Dedifferentiated amniotic fluid mesenchymal stem cell (primary cell): ENCODE results near the gene SETD3.

ENCODE experiments used
- DNase-seq: peaks from one replicate; pipeline ENCODE4 v3.0.0-alpha.2; 2016; ENCODE audit errors: extremely low spot score

SETD3 gene

DNA sequence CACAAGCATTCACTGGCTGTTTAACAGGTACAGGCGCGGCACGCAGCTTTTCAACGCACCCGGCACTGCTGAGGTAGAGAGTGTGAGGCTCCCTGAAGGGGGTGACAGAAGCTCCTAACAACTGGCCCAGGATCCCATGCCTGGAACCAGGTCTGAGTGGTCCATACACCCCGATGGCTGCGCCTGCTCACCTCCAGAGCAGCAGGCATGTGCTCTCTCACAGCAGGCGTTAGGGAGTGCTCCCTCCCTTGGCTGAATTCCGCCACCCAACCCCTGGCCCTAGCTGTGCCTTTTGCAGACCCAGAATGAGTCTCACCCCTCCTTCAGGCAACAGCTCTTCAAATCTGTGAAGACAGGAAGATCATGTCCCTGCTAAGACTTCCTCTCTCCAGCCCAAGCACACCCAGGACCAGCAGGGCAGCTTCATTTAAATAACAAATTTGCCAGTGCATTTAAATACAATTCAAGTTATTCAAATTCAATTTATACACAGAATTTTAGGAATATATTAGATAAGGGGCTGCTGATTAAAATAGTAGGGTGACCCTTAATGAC lies 86.0 kb downstream of the SETD3 start:
- DNase-seq, result no peak

DNA sequence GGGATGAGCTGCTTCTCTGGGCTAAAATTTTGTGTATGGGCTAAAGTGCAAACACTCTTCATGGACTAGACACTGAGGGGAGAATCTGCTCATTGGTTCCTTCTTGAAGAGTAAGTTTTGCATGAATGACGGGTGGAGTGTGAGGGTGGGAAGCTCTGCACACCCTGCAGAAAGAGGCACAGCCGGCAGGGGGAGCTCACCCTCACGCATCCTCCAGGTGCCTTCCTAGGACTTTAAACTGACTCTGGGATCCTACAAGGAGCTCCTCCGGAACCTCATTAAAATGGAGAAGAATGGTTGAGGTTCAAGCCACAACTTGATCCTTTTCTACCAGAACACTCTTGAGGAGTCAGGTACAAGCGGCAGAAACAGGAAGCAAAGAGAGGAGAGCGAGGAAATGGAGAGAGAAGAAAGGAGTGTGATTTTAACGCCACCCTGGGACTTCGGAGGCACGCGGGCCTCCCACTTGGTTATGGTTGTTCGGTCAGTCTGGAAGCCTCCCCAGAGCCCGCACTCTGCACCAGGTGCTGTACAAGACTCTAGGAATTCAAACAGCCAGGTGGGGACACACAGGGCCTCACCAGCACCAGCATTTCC lies 87.5 kb downstream of the SETD3 start:
- DNase-seq, result no peak

DNA sequence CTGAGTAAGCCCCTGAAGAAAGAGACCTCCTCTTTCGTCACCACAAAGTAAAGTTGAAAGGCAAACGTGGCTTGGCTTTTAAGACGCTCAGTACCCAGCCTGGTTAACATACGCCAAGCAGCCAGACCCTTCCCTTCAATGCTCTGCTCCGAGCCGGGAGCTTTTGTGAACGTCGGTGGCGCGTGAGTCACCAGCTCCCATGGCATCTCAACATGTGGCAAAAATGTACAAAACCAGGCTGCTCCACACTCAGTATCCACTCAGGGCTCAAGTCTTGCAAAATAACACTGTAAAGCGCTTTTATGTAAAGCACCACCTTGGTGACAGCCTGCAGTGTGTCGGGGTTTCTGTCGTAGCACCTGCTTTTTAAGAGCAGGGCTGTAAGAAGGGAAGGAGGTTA lies 89.0 kb downstream of the SETD3 start:
- DNase-seq, result no peak

DNA sequence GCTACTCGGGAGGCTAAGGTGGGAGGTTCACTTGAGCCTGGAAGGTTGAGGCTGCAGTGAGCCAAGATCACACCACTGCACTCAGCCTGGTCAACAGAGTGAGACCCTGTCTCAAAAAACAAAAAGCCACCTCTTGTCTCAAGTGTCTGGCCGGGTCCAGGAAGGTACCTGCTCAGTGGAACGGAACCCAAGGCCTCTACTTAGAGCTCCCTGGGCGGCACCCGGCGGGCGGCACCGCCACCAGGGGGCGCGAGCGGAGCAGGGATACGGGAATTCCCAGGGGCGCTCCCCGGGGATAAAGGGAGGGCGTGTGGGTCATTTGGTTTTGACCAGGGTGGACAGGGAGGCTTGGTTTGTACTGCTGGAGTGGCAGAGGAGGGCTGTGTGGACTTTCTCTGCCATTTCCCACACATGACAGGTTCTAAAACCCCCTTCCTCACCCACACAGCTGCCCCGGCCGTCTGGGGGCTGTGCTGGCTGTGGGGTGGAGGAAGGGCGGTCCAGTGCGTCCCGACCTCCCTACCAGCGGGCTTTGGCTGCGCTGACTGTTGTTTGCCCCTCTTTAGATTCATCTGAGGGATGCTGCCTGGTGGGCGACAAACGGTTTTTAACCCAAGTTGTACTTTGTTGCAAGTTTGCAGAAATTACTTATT lies 91.4 kb downstream of the SETD3 start:
- no peak for DNase-seq

DNA sequence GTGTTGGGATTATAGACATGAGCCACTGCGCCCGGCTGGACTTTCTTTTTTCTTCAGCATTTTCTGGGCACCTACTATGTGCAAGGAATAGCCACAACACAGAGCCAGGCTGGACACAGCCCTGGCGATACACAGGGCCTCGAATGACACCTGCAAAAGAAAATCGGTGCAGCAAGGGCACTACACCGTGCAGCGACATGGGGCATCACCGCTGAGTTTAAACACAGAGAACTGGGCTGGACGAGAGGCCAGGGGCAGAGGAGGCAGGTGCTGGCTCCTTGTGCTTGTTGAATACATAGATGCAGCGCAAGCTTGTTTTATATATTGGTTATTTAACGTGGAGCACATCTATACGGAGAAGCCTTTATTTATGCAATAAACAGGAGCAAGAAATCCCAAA lies 92.4 kb downstream of the SETD3 start:
- DNase-seq, result no peak

DNA sequence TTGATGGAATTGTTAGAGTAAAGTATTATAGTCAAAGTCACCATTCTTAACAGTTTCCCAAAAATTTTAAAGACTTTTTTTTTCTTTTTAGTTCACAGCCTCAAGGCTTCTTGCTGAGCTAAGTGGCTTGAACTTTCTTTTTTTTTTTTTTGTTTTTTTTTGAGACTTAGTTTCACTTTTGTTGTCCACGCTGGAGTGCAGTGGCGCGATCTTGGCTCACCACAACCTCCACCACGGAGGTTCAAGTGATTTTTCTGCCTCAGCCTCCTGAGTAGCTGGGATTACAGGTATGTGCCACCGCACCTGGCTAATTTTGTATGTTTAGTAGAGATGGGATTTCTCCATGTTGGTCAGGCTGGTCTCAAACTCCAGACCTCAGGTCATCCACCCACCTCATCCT lies 92.8 kb downstream of the SETD3 start:
- no peak for DNase-seq

DNA sequence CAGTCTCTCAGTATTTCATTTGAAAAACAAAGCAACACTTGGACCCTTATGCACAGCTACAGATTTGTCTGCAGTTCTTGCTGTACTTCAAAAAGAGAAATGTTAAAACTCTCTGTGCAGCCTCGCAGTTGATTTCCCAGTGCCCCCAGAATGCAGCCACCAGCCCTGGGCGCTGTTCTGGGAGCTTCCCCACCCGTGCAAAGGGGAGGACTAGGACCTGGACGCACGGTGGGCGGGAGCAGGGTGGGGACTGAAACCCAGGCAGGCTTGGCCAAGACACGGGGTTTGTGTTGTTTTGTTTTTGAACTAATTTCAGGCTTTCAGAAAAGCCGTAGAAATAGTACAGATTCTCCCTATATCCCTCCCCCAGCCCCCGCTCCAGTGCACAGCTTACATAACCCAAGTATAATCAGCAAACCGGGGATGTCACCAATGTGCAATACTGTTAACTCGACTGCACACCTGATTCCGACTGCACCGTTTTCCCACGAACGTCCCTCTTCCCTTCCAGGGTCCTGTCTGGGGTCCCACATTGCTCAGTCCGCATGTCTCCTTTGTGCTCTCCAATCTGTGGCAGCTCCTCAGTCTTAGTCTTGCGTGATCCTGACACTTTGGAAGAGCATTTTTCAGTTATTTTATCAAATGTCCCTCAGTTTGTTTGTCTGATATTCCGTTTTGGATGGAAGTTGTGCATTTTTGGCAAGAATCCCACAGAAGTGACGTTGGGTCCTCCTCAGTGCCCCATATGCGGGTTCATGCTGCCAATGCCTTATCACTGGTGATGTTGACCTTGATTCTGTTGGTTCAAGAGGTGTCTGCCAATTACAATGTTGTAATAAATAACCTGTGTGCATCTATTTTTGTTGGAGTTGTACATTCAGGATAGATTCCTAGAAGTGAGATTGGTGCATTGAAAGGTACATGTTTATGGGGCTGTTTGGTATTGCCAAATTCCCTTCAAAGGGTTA lies 95.9 kb downstream of the SETD3 start:
- no peak for DNase-seq

DNA sequence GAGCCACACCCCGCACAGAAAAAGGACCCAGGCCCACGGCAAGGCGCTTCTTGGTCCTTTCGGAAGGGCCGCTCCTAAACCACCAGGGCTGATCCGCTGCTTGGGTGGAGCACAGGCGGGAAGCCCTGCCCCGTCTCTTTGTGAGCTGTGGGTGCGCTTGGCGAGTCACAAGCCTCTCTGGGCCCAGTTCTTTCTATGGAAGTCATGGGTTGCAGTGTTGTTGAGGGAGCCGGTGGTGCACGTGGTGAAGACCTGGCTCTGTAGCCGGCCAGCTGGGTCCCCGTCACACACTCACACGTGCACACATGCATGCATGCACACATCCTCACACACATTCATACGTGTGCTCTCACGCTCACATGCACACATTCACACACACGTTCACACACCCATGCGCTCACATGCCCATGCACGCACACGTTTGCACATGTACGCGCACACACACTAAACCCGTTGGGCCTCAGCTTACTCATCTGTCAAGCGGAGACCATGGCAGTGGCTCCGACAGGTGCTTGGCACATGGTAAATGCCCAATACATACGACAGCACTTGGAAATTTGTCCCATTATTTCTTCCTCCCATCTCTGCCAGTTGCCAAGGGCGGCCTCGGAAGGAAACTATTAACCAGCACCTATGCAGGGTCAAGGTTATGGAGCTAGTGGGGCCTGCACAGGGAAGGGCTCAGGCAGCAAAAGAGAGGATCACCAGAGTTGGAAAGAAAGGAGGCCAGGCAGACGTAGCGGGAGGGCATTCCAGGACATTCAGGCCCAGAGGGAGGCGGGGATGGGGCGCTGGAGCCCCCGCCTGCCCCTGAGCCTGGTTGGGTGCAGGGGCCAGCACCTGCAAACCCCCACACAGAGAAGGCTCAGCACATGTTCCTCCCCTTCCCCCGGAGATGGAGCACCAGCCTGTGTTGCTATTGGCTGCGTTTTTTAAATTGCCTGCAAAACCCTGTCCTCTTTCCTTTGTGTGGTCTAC lies 96.9 kb downstream of the SETD3 start:
- no peak for DNase-seq

DNA sequence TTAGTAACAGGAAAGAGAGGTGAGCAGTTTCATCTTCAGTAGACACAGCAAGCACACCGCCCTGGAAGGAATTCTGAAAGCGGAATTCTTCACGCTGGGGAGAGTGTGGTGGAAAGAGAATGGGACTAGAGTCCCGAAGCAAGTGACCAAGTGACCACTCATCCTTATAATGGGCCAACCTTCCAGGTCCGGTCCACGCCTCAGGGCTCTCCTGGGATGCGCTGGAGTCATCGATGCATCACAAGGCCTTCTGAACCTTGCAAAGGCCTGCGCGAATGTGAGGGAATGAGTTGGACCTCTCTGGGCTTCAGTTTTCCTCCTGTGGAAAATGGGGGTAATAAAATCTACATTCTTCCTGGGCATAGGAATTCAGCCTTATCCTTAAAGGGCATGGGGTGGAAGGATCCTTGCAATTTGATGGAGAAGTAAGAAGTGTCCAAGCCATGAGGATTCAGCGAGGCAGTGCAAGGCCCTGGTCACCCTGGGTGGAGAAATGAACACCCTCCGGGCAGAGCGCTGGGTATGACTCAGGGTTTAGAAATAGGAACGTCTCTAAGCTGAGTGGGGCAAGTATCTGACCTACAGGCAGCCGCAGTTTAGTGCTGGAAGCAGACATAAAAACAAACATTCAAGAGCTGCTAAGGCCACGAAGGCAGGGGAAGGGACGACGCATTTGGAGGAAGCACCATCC lies 97.7 kb downstream of the SETD3 start:
- no peak for DNase-seq

DNA sequence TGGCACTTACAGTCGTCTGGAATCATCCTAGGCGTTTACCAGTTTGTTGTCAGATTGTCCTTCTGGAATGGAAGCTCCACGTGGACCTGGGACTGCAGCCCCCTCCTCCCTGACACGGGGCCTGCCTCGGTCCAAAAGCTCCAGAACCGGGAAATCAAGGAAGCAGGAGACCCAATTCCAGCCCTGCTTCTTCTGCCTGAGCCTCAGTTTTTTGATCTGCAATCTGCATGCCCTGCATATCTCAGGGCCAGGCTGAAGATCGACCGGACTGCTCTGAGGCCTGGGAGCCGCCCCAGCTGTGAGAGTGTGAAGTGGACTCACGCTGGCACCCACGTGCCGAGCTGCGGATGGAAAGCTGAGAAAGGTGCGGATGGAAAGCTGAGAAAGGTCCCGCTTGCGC lies 98.6 kb downstream of the SETD3 start:
- DNase-seq, result no peak

DNA sequence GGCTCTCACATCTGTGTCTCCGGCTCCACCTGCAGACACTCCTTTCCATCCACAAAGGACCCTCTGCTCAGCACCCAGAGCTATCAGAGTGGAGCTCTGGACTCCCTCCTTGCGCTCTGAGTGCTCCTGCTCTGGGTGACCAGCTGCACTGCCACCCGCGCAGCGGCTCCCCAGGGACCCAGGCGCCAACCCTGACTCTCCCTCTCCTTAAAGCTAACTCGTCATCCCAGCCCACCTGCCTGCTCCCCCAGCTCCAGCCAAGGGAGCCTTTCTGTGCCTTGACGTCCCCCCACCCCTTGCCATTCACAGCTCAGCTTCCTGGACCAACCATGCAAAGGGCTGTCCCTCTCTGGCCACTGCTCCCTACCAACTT lies 99.0 kb downstream of the SETD3 start:
- no peak for DNase-seq

DNA sequence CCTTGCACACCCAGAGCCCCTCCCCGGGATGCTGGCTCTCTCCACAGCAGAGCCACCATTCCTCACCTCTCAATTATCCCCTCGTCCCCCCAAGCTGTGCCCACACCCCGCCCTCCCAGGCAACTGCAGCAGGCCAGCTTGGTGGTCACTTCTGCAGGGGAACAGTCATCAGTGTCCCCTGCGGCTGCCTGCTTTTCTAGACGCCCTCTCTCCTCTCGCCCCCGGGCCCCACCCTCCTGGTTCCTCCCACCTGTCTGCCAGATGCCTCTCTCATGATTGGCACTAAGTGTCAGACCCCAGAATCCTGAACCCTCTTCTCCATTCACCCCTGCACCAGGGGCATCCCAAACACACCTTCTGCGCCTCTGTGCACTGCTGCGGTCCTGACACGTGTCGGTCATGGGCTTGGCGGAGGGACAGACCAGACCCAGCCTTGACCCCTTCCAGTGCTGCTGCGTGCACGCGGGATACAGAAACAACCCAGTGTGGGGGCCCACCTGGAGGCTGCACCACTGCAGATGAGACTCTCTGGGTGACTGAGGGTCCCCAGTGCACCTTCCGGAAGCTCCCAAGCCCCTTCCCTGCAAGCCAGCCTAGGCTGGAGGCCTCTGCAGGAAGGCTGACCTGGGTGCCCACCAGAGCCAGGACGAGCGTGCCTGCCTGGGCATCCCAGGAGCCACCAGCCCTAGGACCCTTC lies 99.5 kb downstream of the SETD3 start:
- DNase-seq, result no peak

DNA sequence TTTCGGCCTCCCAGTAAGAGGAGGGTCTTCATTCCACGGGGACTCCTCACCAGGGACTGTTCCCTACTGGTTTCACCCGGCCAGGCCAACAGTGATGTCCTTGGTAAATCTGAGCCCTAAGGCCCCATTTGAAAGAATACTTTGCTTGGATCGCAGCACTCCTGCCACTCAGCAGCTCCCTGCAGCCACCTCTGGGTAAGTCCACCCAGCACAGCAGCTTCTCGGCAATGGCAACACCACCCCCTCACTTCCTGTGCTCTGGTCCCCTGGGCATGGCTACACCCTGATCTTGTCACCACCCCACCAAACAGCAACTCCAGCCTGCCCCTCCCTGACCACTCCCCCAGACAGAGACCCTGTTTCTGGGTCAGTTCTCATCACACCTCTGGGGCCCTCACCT lies 100.3 kb downstream of the SETD3 start:
- DNase-seq, result no peak

DNA sequence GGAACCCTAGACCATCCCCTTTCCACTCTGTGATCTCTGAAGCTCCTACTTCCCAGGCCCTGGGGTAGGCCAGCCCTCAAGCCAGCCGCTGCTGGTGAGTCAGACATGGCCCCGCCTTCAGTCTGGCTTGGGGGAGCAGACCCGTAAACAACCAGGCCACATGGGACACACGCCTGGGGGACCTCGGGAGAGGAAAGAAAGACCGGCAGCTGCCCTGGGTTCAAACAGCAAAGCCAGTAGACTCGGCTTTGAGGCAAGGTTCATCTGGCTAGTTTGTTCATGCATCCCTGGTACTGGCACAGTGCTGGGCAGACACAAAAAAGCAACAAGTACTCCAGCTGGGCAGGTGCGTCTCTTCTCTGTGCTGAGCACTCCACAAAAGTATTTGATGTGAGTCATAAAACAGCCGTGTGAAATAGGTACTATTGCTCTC lies 101.9 kb downstream of the SETD3 start:
- DNase-seq, result no peak

DNA sequence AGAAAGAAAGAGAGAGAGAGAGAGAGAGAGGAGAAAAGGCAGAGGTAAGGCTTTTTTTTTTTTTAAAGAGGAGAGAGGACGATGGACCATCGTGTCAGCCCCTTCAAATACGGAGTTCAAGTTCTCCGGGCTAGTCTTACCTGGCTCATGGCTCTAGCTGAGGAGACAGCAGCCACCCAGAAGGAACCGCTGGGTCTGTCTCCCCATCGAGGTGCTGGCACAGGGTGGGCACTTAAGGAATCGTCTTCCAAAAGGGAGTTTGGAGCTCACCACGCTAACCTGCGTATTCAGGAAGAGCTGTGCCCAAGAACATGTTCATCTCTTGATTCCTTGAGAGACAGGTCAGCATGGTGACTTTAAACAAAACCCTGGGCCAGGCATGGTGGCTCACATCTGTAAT lies 102.7 kb downstream of the SETD3 start:
- no peak for DNase-seq

DNA sequence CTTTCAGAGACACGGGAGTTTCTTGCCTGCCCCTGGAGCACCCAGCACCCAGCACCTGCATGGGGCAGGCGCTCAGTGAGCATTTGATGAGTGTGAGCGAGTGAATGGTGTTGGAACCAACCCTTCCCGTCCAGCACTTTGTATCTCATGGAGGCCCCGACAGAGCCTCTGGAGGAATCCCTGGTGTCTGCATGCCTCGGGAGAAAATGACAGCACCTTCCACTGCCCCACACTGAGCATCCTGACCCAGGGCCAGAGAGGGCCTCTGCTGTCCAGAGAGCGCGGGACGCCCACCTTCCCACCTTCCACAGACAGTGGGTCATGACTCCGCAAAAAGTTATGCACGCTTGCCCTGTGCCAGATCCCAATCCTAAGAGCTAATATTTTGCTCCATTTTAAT lies 105.7 kb downstream of the SETD3 start:
- DNase-seq, result no peak

DNA sequence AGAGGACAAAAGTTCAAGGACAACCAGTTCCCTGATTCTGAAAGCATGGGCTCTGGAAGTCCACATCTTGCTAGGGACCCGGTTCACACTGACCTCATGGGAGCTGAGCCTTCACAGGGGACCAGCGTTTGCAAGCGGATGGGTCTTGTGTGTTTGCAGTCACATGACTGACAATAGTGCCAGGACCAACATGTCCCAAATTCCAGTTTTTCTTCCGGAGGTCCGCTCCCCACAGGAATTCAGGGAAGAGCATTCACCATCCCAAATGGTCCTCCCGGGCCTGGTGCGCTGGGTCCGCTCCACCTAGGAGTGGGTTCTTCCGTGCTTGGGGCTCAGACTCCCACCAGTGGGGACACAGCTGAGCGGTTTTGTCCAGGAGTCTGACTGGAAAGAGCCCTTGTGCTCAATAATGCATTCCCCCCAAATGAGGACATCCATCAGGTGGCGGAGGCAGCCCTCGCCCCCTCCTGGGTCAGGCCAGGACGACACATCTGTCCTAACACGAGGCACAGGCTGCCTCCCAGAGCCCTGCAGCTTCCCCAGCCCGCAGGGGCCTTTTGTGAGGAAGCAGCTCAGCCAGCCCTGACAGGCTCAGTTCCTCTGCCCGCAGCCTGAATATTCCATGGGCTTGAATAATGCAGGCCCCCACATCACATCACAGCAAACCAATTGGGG lies 116.9 kb downstream of the SETD3 start:
- no peak for DNase-seq

DNA sequence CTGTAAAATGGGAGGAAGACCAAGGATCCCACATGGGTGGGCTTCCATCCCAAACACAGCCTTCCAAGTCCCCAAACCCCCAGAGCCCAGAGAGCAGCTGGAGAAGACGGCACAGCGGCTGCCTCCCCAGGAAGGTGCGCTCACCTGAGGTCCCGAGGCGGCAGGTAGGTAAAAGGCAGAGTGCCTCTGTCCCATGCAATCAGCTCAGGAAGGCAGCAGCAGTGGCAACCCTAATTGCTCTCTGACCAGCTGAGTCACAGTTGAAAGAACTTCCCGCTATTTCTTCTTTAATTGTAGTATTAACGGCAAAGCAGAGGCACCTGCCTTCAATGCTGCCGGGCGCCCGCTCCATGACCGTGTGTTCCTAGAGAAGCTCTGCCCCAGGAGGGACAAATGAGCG lies 117.6 kb downstream of the SETD3 start:
- no peak for DNase-seq

DNA sequence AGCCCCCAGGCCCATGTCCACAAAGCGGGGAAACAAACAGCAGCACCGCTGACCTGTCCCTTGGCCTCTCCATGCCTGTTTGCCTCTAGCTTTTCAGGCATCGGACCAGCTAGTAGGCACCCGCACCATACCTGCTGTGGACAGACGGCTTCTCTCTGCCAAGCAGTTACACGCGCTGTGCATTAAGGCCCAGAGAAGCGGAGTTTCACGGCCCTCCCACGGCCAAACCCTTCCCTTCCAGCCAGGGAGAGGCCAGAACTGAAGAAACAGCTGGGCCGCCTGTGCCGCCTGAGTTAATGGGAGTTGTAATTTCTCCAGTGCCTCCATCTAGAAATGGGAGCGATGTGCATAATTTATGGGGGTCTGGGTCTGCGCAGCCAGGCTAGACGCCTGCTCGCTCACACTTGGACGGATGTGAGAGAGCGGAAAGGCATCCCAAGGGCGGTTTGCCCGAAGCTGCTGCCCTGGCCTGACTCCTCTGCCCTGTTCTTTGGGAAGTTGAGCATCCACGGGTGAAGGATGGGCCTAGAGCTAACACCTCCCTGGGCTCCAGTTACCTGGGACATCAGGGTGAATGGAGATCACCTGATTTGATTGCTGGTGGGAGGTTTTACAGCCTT lies 119.0 kb downstream of the SETD3 start:
- DNase-seq, result no peak
